ENCODE results near the gene NFIB. TPM values are rescaled to one million over a fixed set of nuclear protein-coding genes. Genes with fewer than 3 reads are reported as not detected.

NFIB gene
- total and polyA plus RNA-seq, 2 of the 8 experiments (the other 6 are each of a cell fraction or from before 2014, with no cell fraction given): 2.6 to 13.1 TPM

- Histone ChIP-seq H2AFZ (ENCODE audit: low read length) (no peak overlapping the region), H3K56ac (replicated peaks; ENCODE audit: insufficient read length, low read depth, low read length) (no peak overlapping the region), H2BK12ac (ENCODE audit: low read depth, low read length) (no peak overlapping the region), H2BK15ac (ENCODE audit: low read length) (no peak overlapping the region), H3K9ac (replicated peaks in 1 of 4; ENCODE audit: extremely low read depth in 1 of 4, low read depth in 3 of 4, low read length in 3 of 4) (no peak overlapping the region), H3K27me3 (replicated peaks in 1 of 4; ENCODE audit: control insufficient read depth in 3 of 4, extremely low read depth in 1 of 4, insufficient read depth in 3 of 4, low read length in 3 of 4) (peaks cover 0 to 6% (median 2%) of the 10 kb centered on the region in 4 experiments; a peak in 2 of 7 replicates), H3K79me2 (ENCODE audit: control insufficient read depth in 1 of 2, insufficient read depth in 2 of 2, low read length in 2 of 2) (no peaks in the 10 kb centered on the region; a peak in 1 of 4 replicates), H2AK5ac (ENCODE audit: low read depth, low read length) (no peak overlapping the region), H3K9me3 (ENCODE audit: insufficient read depth in 2 of 2, low read depth in 1 of 2, low read length in 1 of 2) (no peaks in the 10 kb centered on the region), H3K4me2 (ENCODE audit: insufficient read depth in 1 of 2, low read depth in 2 of 2, low read length in 2 of 2) (peak overlapping the region in 1 of 2 experiments; percentile 10; a peak in 2 of 4 replicates), H3K23me2 (ENCODE audit: low read depth, low read length) (peaks cover 12% of the 10 kb centered on the region), H3K23ac (ENCODE audit: insufficient read length) (no peak overlapping the region), H3K79me1 (ENCODE audit: low read depth, low read length) (no peaks in the 10 kb centered on the region), H2BK120ac (replicated peaks; ENCODE audit: low read depth, low read length) (peak overlapping the region; percentile 81), H3K18ac (ENCODE audit: extremely low read depth, low read length) (no peak overlapping the region), H3K4me3 (ENCODE audit: extremely low read depth in 1 of 4, insufficient read depth in 2 of 4, low read depth in 3 of 4, low read length in 4 of 4) (peak overlapping the region in 1 of 4 experiments; percentile 19; a peak in 1 of 8 replicates), H4K91ac (replicated peaks; ENCODE audit: insufficient read length, low read length) (no peak overlapping the region), H2BK5ac (ENCODE audit: low read depth, low read length) (no peak overlapping the region), H3K14ac (ENCODE audit: insufficient read length) (no peak overlapping the region), H4K20me1 (replicated peaks in 1 of 2; ENCODE audit: control insufficient read depth in 1 of 2, insufficient read depth in 2 of 2, low read length in 2 of 2) (no peaks in the 10 kb centered on the region), H3K4ac (replicated peaks; ENCODE audit: insufficient read length, low read depth, low read length) (no peak overlapping the region), H3K4me1 (replicated peaks in 1 of 4; ENCODE audit: control insufficient read depth in 3 of 4, insufficient read depth in 4 of 4, low read length in 3 of 4) (peaks cover 16 to 36% (median 20%) of the 10 kb centered on the region in 4 experiments), H2BK20ac (ENCODE audit: low read length) (no peak overlapping the region), H3K36me3 (ENCODE audit: control insufficient read depth in 2 of 4, insufficient read depth in 4 of 4, low read length in 3 of 4) (no peaks in the 10 kb centered on the region), H4K8ac (ENCODE audit: extremely low read depth, insufficient read depth, low read length) (no peak overlapping the region), H3K27ac (ENCODE audit: low read depth, low read length) (no peak overlapping the region), H4K5ac (ENCODE audit: insufficient read length, low read depth, low read length) (no peak overlapping the region)
- CTCF ChIA-PET (ENCODE audit: partially characterized antibody): interaction anchor here (0.9 to 3.4 kb wide), 4 partner anchors 14 to 110 kb away, joined by 3 to 18 read pairs (median 4); no protein-coding TSS in a partner anchor
- DNase-seq (ENCODE audit: low read depth in 1 of 2, low spot score in 2 of 2) (no peak), FAIRE-seq (peak; percentile 36)
- WGBS, 2 experiments (ENCODE audit: extremely low coverage in 1 of 2, insufficient coverage in 1 of 2, insufficient read length in 1 of 2, insufficient replicate concordance in 2 of 2, low coverage in 1 of 2, low lambda C conversion rate in 2 of 2, missing lambda C conversion rate in 1 of 2): 52% methylated on average over 4 of the region's 4 CpGs; no CpG with 5 or more reads in 1 of the 2 experiments
- POLR2A ChIA-PET (ENCODE audit: partially characterized antibody): interaction anchor here (0.9 to 2.7 kb wide), 3 partner anchors 26 to 35 kb away, joined by 3 to 12 read pairs (median 7); no protein-coding TSS in a partner anchor
- TF ChIP-seq RBBP5 (IDR thresholded peaks at IDR 0.05; ENCODE audit: borderline replicate concordance, low read depth, low read length): no peak
- no peak for TF ChIP-seq SUZ12 (IDR thresholded peaks at IDR 0.05; ENCODE audit: low read length)
- no peak for TF ChIP-seq KDM1A (IDR thresholded peaks at IDR 0.05; ENCODE audit: borderline replicate concordance, low read length)
- TF ChIP-seq CTCF (IDR thresholded peaks at IDR 0.05; ENCODE audit: control extremely low read depth in 1 of 3, insufficient read depth in 1 of 3, low read depth in 1 of 3, low read length in 3 of 3): no peak
- no peak for TF ChIP-seq HDAC2 (IDR thresholded peaks at IDR 0.05; ENCODE audit: borderline replicate concordance in 1 of 2, low read depth in 2 of 2, low read length in 2 of 2)
- TF ChIP-seq GTF2F1 (IDR thresholded peaks at IDR 0.05; ENCODE audit: borderline replicate concordance, low read depth, low read length): no peak
- no peak for TF ChIP-seq SIRT6 (IDR thresholded peaks at IDR 0.05; ENCODE audit: low read length)
- no peak for TF ChIP-seq POLR2A (IDR thresholded peaks at IDR 0.05; ENCODE audit: control extremely low read depth in 1 of 2, low read depth in 2 of 2, low read length in 2 of 2)
- no peak for TF ChIP-seq SAP30 (IDR thresholded peaks at IDR 0.05; ENCODE audit: insufficient read depth, insufficient replicate concordance, low read length)
- TF ChIP-seq KDM5A (IDR thresholded peaks at IDR 0.05; ENCODE audit: low read length): no peak
These were observed 5.1 kb upstream of the NFIB start for GRCh38 chr9:14318934-14319580.
